ENCODE measurements around the gene ZBTB7C.

The ZBTB7C gene

DNA sequence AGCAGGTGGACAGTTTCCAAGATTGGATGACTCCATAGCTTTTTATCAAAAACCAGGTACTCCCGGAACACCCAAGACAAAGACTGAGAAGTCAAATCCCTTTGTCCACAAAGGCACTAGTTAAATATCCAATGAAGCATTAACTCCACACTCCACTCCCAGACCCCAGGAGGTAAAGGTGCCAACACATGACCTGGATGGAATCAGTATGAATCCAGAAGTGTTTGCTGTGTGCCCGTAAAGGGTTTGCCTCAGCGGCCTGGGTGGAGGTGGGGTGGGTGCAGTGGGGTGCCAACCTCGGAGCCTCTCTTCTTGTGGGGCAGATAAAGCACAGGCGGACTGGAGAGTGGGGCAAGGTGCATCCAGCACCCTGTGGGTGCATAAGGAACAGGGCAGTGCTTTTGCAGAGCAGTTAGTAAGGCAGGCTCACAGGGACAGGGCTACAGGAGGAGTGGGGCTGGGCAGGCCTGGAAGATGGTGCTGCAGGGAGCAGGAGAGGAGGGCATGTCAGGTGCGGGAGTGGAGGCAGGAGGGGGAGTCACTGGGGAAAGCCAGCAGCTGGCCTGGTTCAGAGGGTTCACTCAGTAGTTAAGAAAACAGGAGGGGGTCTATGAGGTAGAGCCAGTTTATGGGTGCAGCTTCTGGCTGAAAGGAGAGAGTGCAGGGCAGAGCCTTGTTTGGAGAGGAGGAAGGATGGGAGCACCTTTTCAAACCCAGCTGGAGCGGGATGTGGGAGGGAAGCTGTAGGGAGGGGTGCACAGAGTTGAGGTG, 270.3 kb downstream of the ZBTB7C start:
- no peak for DNase-seq (ENCODE audit: low read depth)

DNA sequence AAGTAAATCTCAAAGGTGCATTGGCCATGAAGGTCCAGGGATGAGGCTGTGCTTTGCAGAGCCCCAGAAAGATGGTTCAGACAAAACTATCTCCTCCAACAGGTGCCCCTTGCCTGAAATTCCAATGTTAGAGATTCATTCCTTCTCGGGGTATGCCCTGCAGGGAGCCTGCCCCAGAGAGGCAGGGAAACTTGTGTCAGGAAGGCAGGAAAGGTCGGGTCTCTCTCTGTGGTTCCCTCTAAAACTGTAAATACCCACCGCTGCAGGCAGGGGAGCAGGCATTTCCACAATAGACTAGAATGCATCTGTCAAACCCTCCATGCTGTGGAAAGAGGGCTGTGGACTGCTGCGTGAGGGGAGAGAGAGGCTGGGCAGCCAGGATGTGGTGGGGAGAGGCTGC, 271.0 kb downstream of the ZBTB7C start:
- DNase-seq (ENCODE audit: low read depth) = no peak

DNA sequence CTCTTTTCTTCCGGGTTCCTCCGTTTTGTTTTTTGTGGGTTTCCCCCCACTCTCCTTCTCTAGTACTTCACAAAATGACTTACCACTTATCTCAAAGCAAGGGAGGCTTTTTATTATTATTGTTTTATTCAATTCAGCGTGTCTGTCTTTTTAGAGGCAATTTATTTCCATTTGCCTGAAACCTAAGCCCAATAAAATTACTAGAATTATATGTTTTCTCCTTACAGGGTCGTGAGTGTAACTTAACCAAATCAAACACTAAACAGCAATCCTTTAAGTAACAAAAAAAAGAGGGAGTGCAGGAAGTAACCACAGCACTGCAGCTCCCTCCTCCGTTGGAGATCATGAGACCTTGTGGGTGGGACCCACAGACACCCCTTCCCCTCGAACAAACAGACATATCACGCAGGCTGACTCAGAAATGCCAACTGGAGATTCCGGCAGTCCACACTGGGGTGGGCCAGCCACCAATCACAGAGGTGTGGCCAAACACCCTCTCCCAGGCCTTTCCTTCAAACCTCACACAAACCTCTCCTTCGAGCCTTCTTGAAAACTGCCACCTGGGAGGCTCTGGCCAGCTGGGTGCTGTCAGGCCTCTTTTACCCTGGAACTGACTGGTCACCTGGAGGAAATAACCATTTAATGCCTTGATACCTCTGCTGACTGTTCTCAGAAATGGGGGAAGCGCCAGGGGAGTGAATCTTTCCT, 271.7 kb downstream of the ZBTB7C start:
- DNase-seq (ENCODE audit: low read depth) = no peak

DNA sequence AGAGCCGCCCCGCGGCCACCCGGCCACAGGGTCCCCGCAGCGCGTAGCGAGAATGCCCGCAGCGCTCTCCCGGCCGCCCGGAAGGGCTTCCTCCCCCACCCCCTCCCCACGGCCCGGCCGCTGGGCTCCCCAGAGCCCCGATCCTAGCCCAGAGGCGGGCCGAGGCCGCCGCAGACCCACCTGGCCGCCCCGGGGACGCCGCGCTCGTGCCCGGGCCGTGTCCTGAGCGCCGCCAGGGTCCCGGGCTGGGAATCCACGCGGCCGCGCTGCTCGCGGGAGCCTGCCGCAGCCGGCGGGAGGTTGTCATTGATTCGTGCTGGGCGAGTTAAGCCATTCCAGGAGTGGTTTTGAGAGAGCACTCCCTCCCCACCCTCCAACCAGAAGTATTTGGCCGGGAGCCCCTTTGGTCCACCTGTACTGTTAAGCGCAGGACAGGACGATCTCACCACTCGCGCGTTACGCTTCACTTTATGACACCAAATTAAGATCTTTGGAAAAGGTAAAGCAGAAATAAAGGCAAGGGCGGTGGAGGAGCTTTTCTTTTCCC, 272.3 kb downstream of the ZBTB7C start:
- no peak for DNase-seq (ENCODE audit: low read depth)

DNA sequence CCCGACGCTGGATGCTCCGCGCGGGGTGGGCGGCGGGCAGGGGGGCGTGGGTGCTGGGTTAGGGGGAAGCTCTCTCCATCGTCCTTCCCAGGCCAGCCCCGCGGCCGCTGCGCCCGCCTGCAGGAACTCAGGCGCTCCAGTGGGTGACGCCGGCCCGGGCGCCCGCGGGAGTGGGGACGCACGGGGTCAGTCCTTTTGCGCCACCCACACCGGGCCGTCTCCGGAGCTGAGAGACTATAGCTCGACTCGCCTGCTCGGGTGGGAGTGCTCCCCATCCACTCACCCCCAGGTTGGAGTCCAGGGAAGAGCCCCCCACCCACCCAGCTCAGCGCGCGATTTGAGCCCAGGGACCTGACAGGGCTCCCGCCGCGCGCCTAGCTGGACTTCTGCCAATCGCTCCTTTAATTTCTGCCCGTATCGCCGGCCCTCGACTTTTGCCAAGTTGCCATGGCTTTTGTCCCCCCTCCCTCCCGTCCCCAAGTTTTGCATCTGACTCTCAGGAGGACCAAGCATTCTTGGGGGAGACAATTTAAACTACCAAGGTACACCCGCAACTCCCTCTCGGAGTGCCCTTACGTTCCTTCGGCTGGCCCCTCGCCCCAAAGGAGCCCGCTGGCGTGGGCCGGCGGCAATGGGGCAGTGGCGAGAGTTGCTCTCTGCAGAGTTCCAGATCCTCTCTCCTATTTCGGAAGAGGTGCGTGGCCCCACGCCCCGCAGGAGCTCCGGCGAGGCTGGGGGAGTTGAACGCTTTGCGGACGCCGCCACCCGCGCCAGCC, 272.9 kb downstream of the ZBTB7C start:
- no peak for DNase-seq (ENCODE audit: low read depth)

DNA sequence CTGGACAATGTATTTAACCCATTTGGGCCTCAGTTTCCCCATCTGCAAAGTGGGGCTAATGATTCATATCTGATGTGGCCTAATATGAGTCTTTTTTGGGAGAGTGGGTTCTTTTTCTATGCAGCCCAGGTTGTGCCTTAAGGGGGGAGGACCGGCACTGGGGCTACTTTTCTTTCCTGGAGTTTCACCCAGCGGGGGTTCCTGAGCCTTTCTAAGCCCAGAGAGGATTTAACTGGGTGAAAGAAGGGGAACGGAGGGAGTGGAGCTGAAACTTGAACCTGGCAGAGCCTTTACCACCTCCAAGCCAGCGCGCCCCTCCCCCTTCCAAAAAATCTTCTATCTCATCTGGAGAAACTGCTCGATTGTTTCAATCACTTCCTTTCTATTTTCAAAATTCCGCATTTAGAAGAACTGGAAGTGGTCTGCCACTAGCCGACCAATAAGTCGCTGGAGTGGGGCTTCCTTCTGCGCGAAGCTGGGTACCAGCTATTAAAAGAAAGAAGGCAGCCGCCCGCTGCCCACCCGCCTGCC, 273.7 kb downstream of the ZBTB7C start:
- DNase-seq (ENCODE audit: low read depth) = no peak

DNA sequence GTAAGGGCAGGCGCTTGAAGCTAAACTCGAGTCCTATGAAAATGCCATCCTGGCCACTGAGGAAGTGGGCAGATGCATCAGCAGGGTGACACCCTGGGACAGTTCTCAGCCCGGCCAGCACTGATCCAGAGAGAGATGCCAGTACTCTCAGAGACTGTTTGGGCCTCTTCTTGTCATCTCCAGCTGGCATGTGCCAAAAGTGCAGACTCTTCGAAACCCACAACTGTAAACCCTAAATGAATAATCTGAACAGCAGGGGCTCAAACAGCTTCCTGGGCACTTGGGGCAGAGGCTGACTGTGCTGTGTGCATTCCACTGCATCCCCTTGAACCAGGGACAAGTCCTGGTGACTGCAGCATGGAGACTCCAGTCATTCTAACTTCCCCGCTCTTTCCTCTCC, 274.6 kb downstream of the ZBTB7C start:
- no peak for DNase-seq (ENCODE audit: low read depth)

DNA sequence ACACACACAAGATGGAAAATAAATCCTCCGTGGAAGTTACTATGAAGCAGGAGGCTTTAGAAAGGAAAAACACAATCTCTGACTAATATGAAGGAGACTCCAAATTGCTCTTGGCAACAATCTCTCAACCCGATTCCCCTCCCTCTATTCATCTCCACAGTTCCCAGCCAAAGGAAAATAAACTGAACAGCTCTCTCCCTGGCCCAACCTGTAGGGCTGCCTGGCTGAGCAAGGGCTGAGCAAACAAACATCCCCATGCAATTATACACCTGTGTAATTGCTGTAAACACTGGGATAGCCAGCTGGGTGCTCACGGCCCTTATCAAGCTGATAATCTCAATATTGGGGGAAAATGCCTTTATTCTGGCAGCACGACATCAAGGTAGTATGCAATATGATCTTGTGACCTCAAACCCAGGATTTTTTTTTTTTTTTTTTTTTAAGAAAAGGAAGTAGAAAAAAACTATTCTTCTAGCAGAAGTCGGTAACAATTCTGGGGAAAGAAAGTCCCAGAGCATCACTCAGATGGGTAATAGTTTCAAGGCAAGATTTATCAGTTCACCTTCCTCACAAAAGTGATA, 275.4 kb downstream of the ZBTB7C start:
- DNase-seq (ENCODE audit: low read depth) = no peak

DNA sequence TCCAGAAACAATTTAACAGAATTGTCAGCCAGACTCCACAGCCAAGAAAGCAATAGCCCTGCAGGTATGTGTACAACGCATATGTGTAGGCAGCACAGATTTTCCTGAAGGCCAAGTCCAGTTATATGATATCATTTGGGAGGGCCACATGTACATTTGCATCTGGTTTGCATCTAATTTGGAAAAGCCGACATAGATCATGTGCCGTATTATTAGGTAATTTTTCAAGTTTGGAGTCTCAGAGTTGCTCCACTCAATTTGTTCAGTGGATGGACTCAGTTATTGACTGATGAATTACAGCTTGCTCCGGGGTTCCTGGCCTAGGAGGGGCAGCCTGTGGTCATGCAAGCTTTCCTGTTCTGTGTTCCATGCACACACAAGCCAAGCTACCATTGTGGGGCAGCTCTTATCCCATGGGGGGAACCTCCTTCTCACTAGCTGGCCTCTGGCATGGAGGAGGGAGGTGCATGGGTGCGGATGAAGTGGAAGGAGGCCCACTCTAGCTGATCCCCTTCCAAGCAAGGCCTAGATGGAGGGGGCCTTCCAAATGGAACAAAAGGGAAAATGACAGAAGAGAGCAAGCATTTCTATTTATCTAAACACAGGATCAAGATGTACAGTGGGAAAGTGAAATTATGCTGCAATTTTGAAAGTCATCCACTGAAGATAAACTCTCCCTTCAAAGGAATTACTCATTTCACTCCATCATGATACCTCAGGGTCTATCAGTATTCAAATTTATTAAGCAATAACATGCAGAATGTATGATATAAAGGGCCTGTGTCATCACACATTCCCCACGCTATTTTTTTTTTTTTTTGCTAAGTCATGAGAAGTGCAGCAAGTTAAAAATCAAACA, 276.2 kb downstream of the ZBTB7C start:
- DNase-seq (ENCODE audit: low read depth) = no peak

DNA sequence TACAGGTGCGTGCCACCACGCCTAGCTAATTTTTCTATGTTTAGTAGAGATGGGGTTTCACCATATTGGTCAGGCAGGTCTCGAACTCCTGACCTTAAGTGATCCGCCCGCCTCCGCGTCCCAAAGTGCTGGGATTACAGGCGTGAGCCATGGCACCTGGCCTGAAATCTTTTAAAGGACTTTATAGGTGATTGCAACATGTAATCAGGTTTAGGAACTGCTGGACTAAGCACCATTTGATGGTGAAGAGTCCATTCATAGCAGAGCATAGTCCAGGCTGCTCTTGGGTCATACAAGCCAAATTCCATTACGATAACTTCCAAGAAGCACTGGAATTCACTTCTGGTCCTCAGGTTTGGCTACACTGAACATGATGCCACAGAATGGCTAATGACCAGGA, 278.1 kb downstream of the ZBTB7C start:
- DNase-seq (ENCODE audit: low read depth) = no peak

DNA sequence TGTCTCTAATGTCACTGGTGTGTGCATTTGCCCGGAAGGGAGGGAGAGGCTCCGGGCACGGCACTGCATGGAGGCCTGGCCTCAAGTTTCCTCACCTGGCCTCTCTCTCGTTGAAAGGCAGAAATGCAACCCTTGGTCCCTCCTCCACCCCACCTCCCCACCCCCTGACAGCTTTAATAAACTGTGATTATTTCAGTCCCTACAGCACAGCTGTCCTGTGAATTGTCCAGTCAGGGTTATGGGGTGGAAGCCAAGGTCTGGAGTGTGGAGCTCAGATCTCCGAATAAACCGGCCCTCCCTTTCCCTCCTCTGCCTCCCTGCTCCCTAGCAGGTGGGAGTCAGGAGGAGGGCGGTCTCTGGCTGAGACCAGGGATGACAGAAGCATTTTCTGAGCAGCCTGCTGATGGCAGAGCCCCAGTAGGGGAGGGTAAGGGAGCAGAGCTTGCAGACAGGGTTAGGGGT, 279.5 kb downstream of the ZBTB7C start:
- DNase-seq (ENCODE audit: low read depth) = no peak

DNA sequence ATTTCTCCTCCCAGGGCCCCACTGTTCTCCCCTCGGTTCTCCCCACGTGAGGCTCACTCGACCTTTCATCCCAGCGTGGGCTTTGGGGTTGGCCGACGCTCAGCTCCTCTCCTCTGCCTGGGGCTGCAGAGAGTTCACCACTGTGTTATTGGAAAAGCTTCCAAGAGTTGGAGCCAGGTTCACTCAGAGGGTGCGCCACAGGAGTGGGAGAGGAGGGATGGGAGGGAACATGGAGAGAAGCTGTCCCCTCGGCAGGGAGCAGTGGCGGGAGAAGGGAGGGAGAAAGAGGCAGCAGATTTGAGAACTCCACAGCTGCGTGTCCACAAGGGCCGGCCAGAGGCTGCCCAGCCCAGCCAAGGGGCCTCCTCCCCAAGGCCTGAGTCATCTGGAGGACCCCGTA, 281.6 kb downstream of the ZBTB7C start:
- no peak for DNase-seq (ENCODE audit: low read depth)

DNA sequence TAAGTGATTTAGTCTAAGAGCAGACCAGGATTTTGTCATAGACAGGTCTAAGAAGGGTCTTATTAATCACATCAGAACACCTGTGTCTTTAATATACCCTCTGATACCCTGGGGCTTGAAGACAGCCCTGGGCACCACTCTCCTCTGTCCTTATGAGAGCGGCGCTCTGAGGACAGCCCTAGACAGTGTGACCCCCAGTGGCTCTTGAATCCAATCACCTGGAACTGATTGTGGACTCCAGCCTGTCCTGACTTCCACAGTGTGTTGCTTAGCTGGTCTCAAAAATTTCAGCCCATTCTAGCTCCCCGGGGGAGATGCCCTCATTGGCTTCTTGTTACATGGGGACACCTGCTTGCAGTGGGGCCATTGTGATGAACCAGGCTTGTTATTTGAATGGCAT, 282.9 kb downstream of the ZBTB7C start:
- no peak for DNase-seq (ENCODE audit: low read depth)

DNA sequence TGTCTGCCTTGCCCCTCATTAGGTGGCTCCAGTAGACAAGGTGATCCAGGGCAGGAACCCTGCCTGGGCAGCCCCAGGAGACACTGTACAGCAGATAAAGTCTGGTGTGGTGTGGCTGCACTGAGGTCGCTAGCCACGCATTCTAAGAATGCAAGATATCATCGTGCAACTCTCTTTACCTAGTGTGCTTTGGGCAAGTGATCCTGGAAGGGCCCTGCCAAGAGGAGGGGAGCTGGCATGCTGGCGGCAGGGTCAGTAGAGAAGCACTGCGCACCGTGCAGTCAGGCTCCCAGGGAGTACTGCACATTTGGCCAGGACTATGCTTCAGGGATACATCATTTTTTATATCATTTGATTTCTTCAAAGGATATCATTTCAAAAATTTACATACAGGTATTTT, 283.5 kb downstream of the ZBTB7C start:
- no peak for DNase-seq (ENCODE audit: low read depth)

DNA sequence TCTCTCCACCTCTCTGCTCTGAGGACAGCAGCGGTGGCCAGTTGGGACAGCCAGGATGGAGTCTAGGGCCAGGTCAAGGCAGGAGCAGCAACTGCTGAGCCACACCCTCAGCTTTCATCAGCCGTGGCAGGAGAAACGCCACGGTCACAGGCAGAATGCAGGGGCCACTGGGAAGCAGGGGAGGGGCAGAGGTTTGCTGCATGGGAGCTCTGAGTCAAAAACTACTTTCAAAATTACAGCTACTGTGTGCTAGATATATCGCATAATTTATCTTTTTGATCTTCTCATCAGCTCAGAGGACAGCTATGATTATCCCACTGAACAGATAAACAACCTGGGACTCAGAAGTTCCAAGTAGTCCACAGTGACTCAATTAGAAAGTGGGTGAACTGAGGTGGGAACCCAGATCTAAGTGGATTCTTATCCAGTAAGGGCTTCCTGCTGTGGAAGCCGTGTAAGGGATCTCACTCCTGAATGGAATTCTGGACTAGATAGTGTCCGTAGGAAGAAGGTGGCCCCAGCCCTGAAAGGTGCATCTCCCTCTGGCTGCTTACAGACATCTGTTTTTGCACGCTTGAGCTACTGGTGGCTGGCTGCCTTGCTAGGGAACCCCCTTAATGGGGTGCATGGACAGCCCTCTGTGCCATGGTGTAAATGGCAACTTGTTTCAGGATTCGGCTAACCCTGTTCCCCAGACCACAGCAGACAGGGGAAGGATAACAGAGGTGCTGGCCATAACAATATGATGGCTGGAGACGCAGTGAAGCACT, 284.1 kb downstream of the ZBTB7C start:
- no peak for DNase-seq (ENCODE audit: low read depth)

DNA sequence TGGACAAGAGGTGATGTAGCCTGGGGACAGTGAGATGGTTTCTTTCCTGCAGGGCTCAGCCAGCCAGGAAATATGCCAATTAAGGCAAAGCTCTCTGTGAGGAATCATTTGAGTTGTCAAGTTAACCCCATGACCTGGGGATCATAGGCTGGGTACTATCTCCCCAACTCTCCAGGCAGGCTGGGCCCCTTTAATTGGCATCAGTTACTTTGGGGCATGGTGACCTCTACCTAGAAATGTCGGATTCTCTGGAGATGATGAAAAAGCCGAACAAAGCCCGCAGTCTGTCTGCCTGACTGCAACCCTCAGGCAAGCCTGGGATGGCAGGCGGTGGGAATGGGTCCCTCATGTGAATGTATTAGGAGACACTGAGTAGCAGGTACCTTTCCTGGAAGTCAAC, 285.2 kb downstream of the ZBTB7C start:
- no peak for DNase-seq (ENCODE audit: low read depth)

DNA sequence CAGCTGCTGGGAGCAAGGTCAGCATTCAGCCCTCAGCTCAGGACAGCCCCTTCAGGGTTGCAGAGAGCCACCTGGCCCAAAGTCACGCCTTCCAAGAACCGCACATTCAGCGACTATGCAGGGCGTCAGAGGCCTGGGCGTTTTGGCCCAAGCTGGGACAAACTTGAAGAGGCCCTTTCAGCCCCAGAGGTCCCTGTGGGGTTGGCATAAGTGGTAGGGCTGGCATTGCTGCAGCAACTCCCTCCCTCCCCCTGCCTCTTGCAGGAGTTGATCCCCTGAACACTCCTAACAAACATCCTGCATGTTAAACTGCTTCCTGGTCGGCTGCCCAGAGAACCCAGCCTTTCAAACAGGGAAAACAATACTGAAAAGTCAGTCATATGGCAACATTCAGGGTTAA, 285.9 kb downstream of the ZBTB7C start:
- DNase-seq (ENCODE audit: low read depth) = no peak

DNA sequence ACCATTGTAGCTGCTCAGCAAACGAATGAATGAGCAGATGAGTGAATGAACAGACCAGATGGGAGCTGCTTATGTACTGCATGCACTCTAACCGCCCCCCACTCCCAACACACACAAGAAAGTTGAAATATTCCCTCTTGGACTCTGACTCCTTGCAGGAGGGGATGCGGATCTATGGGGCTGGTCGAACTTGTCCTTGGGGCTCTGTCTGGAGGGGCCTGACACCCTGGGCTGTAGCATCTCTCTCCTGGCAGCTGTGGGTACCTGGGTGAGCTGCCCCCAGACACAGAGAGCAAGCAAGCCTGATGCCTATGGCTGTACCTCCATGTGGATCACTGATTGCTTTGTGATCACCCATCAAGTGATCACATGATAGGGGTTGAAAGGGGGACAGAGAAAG, 286.4 kb downstream of the ZBTB7C start:
- DNase-seq (ENCODE audit: low read depth) = no peak

DNA sequence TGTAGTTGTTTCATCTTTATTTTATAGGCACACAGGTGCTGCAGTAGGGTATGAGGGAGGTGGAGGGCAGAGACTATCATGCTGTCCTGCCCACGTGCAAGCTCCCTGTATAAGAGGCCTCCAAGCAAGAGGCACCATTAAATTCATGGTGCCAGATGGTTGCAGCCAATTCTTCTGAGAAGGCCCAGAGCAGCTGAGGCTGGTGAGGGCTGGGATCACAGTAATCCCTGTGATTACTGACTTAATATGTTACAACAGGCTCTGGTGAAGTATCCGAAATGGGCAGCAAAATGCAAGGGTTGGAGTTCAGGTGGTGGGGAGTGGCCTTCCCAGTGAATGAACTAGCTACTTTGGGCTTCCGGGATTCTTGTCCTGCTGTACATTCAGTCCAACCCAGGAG, 286.8 kb downstream of the ZBTB7C start:
- no peak for DNase-seq (ENCODE audit: low read depth)

DNA sequence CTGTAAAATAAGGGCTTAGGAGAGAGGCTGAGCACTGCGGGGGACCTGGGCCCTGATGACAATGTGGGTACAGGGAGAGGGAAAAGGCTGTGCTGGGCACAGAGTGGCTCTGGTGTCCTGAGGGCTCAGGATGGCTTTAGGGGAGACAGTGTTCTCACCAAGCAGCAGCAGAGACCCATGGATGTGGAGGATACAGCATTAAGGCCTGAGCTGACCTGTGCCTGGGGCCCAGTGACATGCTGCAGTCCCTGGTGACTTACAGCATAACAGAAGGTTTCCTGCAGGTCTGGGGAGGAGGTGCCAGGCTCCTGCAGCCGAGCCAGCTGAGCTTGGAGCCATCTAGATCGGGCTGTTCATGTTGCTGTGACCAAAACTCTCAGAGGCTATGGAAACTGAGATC, 287.4 kb downstream of the ZBTB7C start:
- DNase-seq (ENCODE audit: low read depth) = no peak
